ENCODE data around the gene PSTPIP1.
A peak's percentile ranks its signal among the peaks of the same experiment; 100 is the strongest.

The PSTPIP1 gene

GRCh38 chr15:77032647-77033416 is 37.9 kb downstream of the PSTPIP1 start:
- no peak overlapping the region for H3K27ac Mint-ChIP-seq
- H3K9me3 Mint-ChIP-seq: no peaks in the 10 kb centered on the region
- H3K4me3 Mint-ChIP-seq: no peak overlapping the region
- H3K27me3 Mint-ChIP-seq (ENCODE audit: low read depth): no peaks in the 10 kb centered on the region
- no peaks in the 10 kb centered on the region for H3K4me1 Mint-ChIP-seq
- TF ChIP-seq, protein P1, sequence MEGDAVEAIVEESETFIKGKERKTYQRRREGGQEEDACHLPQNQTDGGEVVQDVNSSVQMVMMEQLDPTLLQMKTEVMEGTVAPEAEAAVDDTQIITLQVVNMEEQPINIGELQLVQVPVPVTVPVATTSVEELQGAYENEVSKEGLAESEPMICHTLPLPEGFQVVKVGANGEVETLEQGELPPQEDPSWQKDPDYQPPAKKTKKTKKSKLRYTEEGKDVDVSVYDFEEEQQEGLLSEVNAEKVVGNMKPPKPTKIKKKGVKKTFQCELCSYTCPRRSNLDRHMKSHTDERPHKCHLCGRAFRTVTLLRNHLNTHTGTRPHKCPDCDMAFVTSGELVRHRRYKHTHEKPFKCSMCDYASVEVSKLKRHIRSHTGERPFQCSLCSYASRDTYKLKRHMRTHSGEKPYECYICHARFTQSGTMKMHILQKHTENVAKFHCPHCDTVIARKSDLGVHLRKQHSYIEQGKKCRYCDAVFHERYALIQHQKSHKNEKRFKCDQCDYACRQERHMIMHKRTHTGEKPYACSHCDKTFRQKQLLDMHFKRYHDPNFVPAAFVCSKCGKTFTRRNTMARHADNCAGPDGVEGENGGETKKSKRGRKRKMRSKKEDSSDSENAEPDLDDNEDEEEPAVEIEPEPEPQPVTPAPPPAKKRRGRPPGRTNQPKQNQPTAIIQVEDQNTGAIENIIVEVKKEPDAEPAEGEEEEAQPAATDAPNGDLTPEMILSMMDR (IDR thresholded peaks at IDR 0.05; ENCODE audit: unreplicated experiment in 3 of 3): no peak
- H3K36me3 Mint-ChIP-seq (ENCODE audit: low read depth): peaks cover 16% of the 10 kb centered on the region

GRCh38 chr15:77033417-77033728 is 38.4 kb downstream of the PSTPIP1 start:
- H3K4me1 Mint-ChIP-seq: no peaks in the 10 kb centered on the region
- no peak overlapping the region for H3K4me3 Mint-ChIP-seq
- no peaks in the 10 kb centered on the region for H3K27me3 Mint-ChIP-seq (ENCODE audit: low read depth)
- no peaks in the 10 kb centered on the region for H3K9me3 Mint-ChIP-seq
- TF ChIP-seq, protein P1 (IDR thresholded peaks at IDR 0.05; ENCODE audit: unreplicated experiment in 3 of 3): no peak
- H3K27ac Mint-ChIP-seq: no peak overlapping the region
- H3K36me3 Mint-ChIP-seq (ENCODE audit: low read depth): peaks cover 16% of the 10 kb centered on the region

DNA sequence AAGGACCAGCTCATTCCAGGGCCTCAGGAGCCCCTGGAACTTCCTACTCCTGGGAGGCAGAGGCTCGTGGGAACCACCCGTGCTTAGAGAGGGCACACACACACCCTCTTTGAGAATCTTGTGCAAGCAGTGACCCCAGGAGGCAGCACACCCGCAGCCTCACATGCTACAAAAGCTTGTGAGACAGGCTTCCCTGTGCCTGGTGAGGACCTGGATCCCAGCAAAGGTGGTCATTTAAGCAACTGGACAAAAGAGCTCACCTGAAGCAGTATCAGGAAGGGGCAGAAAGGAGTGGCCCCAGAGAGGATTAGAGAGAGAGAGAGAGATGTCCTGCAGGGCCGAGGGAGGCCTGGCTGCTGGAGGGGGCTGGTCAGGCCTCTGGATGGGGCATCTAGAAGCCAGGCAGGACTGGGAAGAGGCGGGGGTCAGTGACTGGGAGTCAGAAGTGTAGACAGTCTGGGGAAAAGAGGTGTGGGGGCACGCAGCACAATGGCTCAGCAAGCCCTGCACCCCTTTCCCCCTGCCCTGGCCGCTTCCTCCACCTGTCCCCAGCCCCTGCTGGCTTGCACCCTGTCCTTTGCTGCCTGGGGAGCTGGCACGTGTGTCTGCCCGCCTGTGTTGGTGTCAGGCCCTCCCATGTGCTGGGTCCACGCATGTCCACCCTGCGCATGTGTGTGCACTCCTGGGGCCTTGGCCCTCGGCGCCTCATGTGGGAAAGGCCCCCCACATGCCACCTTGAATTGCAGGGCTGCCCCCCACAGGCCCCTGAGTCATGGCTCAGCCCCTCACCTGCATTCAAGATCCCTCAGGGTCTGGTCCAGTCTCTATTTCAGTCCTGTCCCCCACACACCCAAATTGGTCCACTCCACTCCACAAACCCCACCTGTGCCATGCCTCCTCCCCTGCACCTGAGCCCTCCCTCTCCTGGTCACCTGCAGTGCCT is 39.1 kb downstream of the PSTPIP1 start:
- Mint-ChIP-seq H3K9me3 (no peaks in the 10 kb centered on the region), H3K4me1 (no peaks in the 10 kb centered on the region), H3K36me3 (ENCODE audit: low read depth) (peaks cover 16% of the 10 kb centered on the region)

GRCh38 chr15:77034695-77035489 is 40.0 kb downstream of the PSTPIP1 start:
- Mint-ChIP-seq H3K9me3 (no peaks in the 10 kb centered on the region), H3K4me3 (no peak overlapping the region)

More for the DNA sequence above, 39.1 kb downstream of the PSTPIP1 start:
- Mint-ChIP-seq H3K27ac (peak overlapping the region in 1 of 3 experiments; percentile 31), H3K4me3 (no peak overlapping the region), H3K27me3 (ENCODE audit: low read depth) (no peaks in the 10 kb centered on the region)
- TF ChIP-seq, protein P1 (IDR thresholded peaks at IDR 0.05; ENCODE audit: unreplicated experiment in 3 of 3): no peak

GRCh38 chr15:77035584-77035983 is 40.7 kb downstream of the PSTPIP1 start:
- no peaks in the 10 kb centered on the region for H3K4me1 Mint-ChIP-seq
- no peak overlapping the region for H3K4me3 Mint-ChIP-seq
- H3K9me3 Mint-ChIP-seq: peaks cover under 1% of the 10 kb centered on the region
- TF ChIP-seq, protein P1 (IDR thresholded peaks at IDR 0.05; ENCODE audit: unreplicated experiment in 3 of 3): no peak
- peaks cover 18% of the 10 kb centered on the region for H3K36me3 Mint-ChIP-seq (ENCODE audit: low read depth)
- no peaks in the 10 kb centered on the region for H3K27me3 Mint-ChIP-seq (ENCODE audit: low read depth)
- peak overlapping the region in 1 of 3 experiments; percentile 28 for H3K27ac Mint-ChIP-seq

More at GRCh38 chr15:77034695-77035489, 40.0 kb downstream of the PSTPIP1 start:
- TF ChIP-seq, protein P1 (IDR thresholded peaks at IDR 0.05; ENCODE audit: unreplicated experiment in 3 of 3): peak; percentile 46 to 52 (median 51)
- Mint-ChIP-seq H3K27me3 (ENCODE audit: low read depth) (no peaks in the 10 kb centered on the region), H3K4me1 (no peaks in the 10 kb centered on the region), H3K36me3 (ENCODE audit: low read depth) (peaks cover 16% of the 10 kb centered on the region), H3K27ac (no peak overlapping the region)
